ENCODE measurements around the gene CENPL.
A peak's percentile ranks its signal among the peaks of the same experiment; 100 is the strongest.

GRCh38 chr1:173857363-173857917 lies 32.8 kb upstream of the CENPL start:
- TF ChIP-seq POLR2A (IDR thresholded peaks at IDR 0.05; ENCODE audit: control extremely low read depth in 1 of 2, low read depth in 2 of 2, low read length in 2 of 2) (0 out of 3 replicates have a peak, but pooled peaks of 1 of the 2 experiments have one; percentile 38), TAF7 (optimal IDR thresholded peaks at IDR 0.05; ENCODE audit: borderline replicate concordance, low read depth, low read length) (no peak), EZH2 (IDR thresholded peaks at IDR 0.05; ENCODE audit: low read depth, low read length, severe bottlenecking) (no peak), POLR2AphosphoS5 (IDR thresholded peaks at IDR 0.05; ENCODE audit: low read depth, low read length) (no peak; the same call in 1 of the 2 replicates), CTCF (IDR thresholded peaks at IDR 0.05; ENCODE audit: control extremely low read depth in 1 of 3, insufficient read depth in 1 of 3, low read depth in 1 of 3, low read length in 3 of 3) (no peak), CHD2 (IDR thresholded peaks at IDR 0.05; ENCODE audit: low read length) (no peak), RAD21 (IDR thresholded peaks at IDR 0.05 in 1 of 2, conservative IDR thresholded peaks at IDR 0.05 in 1 of 2; ENCODE audit: low read depth in 2 of 2, low read length in 2 of 2) (no peak)
